ENCODE results near the gene CARD14. TPM values are rescaled to one million over a fixed set of nuclear protein-coding genes. Genes with fewer than 3 reads are reported as not detected.

Gene CARD14
- total RNA-seq = not detected in 2 replicates

GRCh38 chr17:80169784-80170500 is at the start of gene CARD14:
Gene CARD14, plus strand, starts transcription at chr17:80170030. Its CDS starts 11,409 bp downstream, at chr17:80181439.

GRCh38 chr17:80147035-80147822 is 22.6 kb upstream of the CARD14 start, which contains the start of gene EIF4A3:
Gene EIF4A3, minus strand, starts transcription at chr17:80147128. Its CDS starts 167 bp downstream, at chr17:80146961.

GRCh38 chr17:80220054-80220735 is 50.4 kb downstream of the CARD14 start, which contains the start of the genes SGSH and SLC26A11:
Gene SGSH, minus strand, starts transcription at chr17:80220333. Its CDS starts 20 bp downstream, at chr17:80220313.
Gene SLC26A11, plus strand, starts transcription at chr17:80220427. Its CDS starts 1,134 bp downstream, at chr17:80221561.

Other genes starting within 250 kb of the CARD14 start
- 39.9 and 44.1 TPM in 2 replicates for gene TBC1D16, start 134.2 kb upstream of the CARD14 start, total RNA-seq
- 0.18 and 1.5 TPM in 2 replicates for gene CCDC40, start 133.4 kb upstream of the CARD14 start, total RNA-seq
- gene GAA, start 68.4 kb upstream of the CARD14 start, total RNA-seq = 83.4 and 90.3 TPM in 2 replicates
- gene EIF4A3, start 22.9 kb upstream of the CARD14 start, total RNA-seq = 78.2 and 85.5 TPM in 2 replicates
- 10.3 and 21.7 TPM in 2 replicates for gene SGSH, start 50.3 kb downstream of the CARD14 start, total RNA-seq
- 10.7 and 14.4 TPM in 2 replicates for gene SLC26A11, start 50.4 kb downstream of the CARD14 start, total RNA-seq
- gene RNF213, start 90.8 kb downstream of the CARD14 start, total RNA-seq = 28.7 and 40.7 TPM in 2 replicates
- gene ENDOV, start 245.1 kb downstream of the CARD14 start, total RNA-seq = 19.4 and 32.9 TPM in 2 replicates

Measured in cardiac atrium fibroblast (primary cell).